T-helper 9 cell (primary cell): Measurements from ENCODE around the gene USP6.
"Not testable (repeated sequence)": the region's sequence is repeated elsewhere in the genome, so short reads cannot be mapped to it uniquely, and the experiment has no call there.

Experiments used
- DNase-seq: peaks from one replicate; pipeline ENCODE4 v3.0.0-alpha.2; 2020

The USP6 gene

GRCh38 chr17:5194346-5194745 lies 78.5 kb downstream of the USP6 start:
- no peak for DNase-seq

- DNase-seq: no peak
Measured at GRCh38 chr17:5198472-5198871, 82.6 kb downstream of the USP6 start.

- DNase-seq: no peak
Measured at GRCh38 chr17:5200360-5200759, 84.5 kb downstream of the USP6 start.

GRCh38 chr17:5201011-5201410 lies 85.2 kb downstream of the USP6 start:
- no peak for DNase-seq

- DNase-seq: no peak
Measured at GRCh38 chr17:5203178-5203907, 87.5 kb downstream of the USP6 start.

GRCh38 chr17:5203908-5204294 lies 88.1 kb downstream of the USP6 start:
- no peak for DNase-seq

- no peak for DNase-seq
Measured at GRCh38 chr17:5209396-5209795, 93.6 kb downstream of the USP6 start.

GRCh38 chr17:5210091-5210490 lies 94.3 kb downstream of the USP6 start:
- no peak for DNase-seq

GRCh38 chr17:5210614-5211252 lies 94.9 kb downstream of the USP6 start:
- no peak for DNase-seq

- DNase-seq: no peak
Measured at GRCh38 chr17:5211458-5211857, 95.6 kb downstream of the USP6 start.

- DNase-seq: not testable (repeated sequence)
Measured at GRCh38 chr17:5217562-5217961, 101.7 kb downstream of the USP6 start.

- no peak for DNase-seq
Measured at GRCh38 chr17:5219536-5219935, 103.7 kb downstream of the USP6 start.

GRCh38 chr17:5220074-5220473 lies 104.2 kb downstream of the USP6 start:
- no peak for DNase-seq

GRCh38 chr17:5221912-5222311 lies 106.1 kb downstream of the USP6 start:
- not testable (repeated sequence) for DNase-seq
